Spleen (tissue), 11 donors: ENCODE measurements around the gene TMEM141. TPM values are rescaled to one million over a fixed set of nuclear protein-coding genes. Genes with fewer than 3 reads are reported as not detected.

Source experiments
- DNase-seq: peaks from one replicate; pipeline ENCODE4 v3.0.0-alpha.2; 2020
- H3K27ac ChIP-seq, 8 donors: fragments of 200-600 bp; sonication (generic) in 7 of 8; 1 replicate in 4 of 8; 2 replicates in 4 of 8; pipeline versions ENCODE4 v1.5.0 to v1.8.0; 2016 to 2021; ENCODE audit warnings: inconsistent platforms in 4 of 8, mild to moderate bottlenecking in 4 of 8, moderate library complexity in 1 of 8
- H3K27me3 ChIP-seq, 7 donors: fragments of 200-600 bp; sonication (generic) in 6 of 7; replicated peaks in 1 of 7; 1 replicate in 4 of 7; 2 replicates in 3 of 7; pipeline versions ENCODE4 v1.5.0 to v1.8.0; 2016 to 2021; ENCODE audit warnings: inconsistent platforms in 3 of 7, mild to moderate bottlenecking in 1 of 7
- H3K36me3 ChIP-seq, 6 donors: fragments of 200-600 bp; sonication (generic) in 5 of 6; 1 replicate in 4 of 6; 2 replicates in 2 of 6; pipeline versions ENCODE4 v1.5.0 to v1.8.0; 2016 to 2021; ENCODE audit warnings: inconsistent platforms in 2 of 6
- H3K4me1 ChIP-seq, 6 donors: fragments of 200-600 bp; sonication (generic) in 5 of 6; 1 replicate in 3 of 6; 2 replicates in 3 of 6; pipeline versions ENCODE4 v1.5.0 to v1.8.0; 2016 to 2021; ENCODE audit warnings: inconsistent platforms in 3 of 6
- H3K4me3 ChIP-seq, 8 donors: fragments of 200-600 bp; sonication (generic) in 7 of 8; 1 replicate in 4 of 8; 2 replicates in 4 of 8; pipeline versions ENCODE4 v1.5.0 to v1.8.0; 2016 to 2021; ENCODE audit warnings: inconsistent platforms in 4 of 8, mild to moderate bottlenecking in 4 of 8, moderate library complexity in 2 of 8
- H3K9me3 ChIP-seq, 8 donors: fragments of 200-600 bp; sonication (generic) in 7 of 8; 1 replicate in 4 of 8; 2 replicates in 4 of 8; pipeline versions ENCODE4 v1.5.0 to v1.8.0; 2016 to 2021; ENCODE audit warnings: inconsistent platforms in 4 of 8
- CTCF ChIP-seq, 11 experiments: fragments of 200-600 bp in 7 of 11; fragments of 450-650 bp in 4 of 11; sonication (generic) in 4 of 11; IDR thresholded peaks in 8 of 11; conservative IDR thresholded peaks in 3 of 11; 1 replicate in 7 of 11; 2 replicates in 4 of 11; pipeline versions ENCODE4 v1.4.0 to v1.8.0; 2016 to 2021; ENCODE audit warnings: antibody characterized with exemption in 11 of 11, inconsistent platforms in 4 of 11, mild to moderate bottlenecking in 1 of 11
- POLR2A ChIP-seq, 3 donors: fragments of 450-650 bp; IDR thresholded peaks; one replicate each; pipeline ENCODE4 v1.5.1; 2017; ENCODE audit warnings: antibody characterized with exemption in 3 of 3, mild to moderate bottlenecking in 1 of 3
- POLR2AphosphoS5 ChIP-seq, 3 donors: sonication (generic); formaldehyde crosslinking; IDR thresholded peaks; one replicate each; pipeline ENCODE4 v1.5.1; 2017; ENCODE audit warnings: antibody characterized with exemption in 3 of 3
- WGBS, 5 donors: extraction: QIAGEN DNeasy Blood & Tissue Kit in 3 of 5; methylation state at CpG; one replicate each; pipeline versions ENCODE4 v1.1.5 to v1.1.7; 2013 to 2018; 5-methylcytosine and 5-hydroxymethylcytosine counted together
- intact Hi-C: fragments of 100-400 bp; cut with DNase I; formaldehyde crosslinking; loops from one replicate; pipeline ENCODE4 v1.15.0; 2023; ENCODE audit warnings: low total_unique reads
- polyA plus RNA-seq, 3 donors: library from polyadenylated mRNA; stranded (reverse); fragments of 200-250 nt; gene quantifications; one replicate each; pipeline ENCODE4 v1.2.1, GENCODE V29; 2013
- total RNA-seq, 7 donors: library from RNA; depleted of rRNA in 3 of 7; stranded (reverse); fragments of >200 nt in 3 of 7; fragmentation: NEBNext Ultra II Directional in 4 of 7; extraction: Animal tissue kit (Norgen Biotek cat#: 25700) in 4 of 7; gene quantifications; one replicate each; pipeline versions ENCODE4 v1.1.0 to v1.2.1, GENCODE V29; 2016 to 2021
- donor health status: healthy with polysubstance abuse.
- donor health status: DM: no; HTN: no; CAD: no; lungs with moderate emphysema.
- donor health status: DM: no; HTN: no; CAD: no.
- donor health status: Bipolar disorder and iron deficiency.
- donor health status: healthy.
- donor health status: DM: no; HTN: no; CAD: no.
- donor health status: DM: yes; HTN: yes; CAD: no.

TMEM141 gene
- total and polyA plus RNA-seq, 10 donors, result 32.1 to 92.8 (median 45.7) TPM

- Histone ChIP-seq H3K4me3 (peak overlapping the region; percentile 88 to 100 (median 98)), H3K4me1 (peaks cover 33 to 73% (median 47%) of the 10 kb centered on the region in 6 donors), H3K27me3 (no peaks in the 10 kb centered on the region), H3K36me3 (peaks cover 0 to 63% (median 2%) of the 10 kb centered on the region in 6 donors), H3K27ac (peak overlapping the region; percentile 38 to 95 (median 93)), H3K9me3 (no peaks in the 10 kb centered on the region)
- no peak for TF ChIP-seq POLR2AphosphoS5 (IDR thresholded peaks at IDR 0.05)
- TF ChIP-seq CTCF (IDR thresholded peaks at IDR 0.05 in 8 of 11, conservative IDR thresholded peaks at IDR 0.05 in 3 of 11), result no peak
- no peak for TF ChIP-seq POLR2A (IDR thresholded peaks at IDR 0.05)
- intact Hi-C loops, result no loop called here
- DNase-seq, result peak; percentile 88
- WGBS, 5 donors, result 0 to 2% (median 0%) methylated on average over 29 to 93 of the region's 93 CpGs
Measured at GRCh38 chr9:136808075-136808805, 17.1 kb downstream of the TMEM141 start.

GRCh38 chr9:136808806-136809158, 17.6 kb downstream of the TMEM141 start:
- TF ChIP-seq POLR2AphosphoS5 (IDR thresholded peaks at IDR 0.05) (no peak), CTCF (IDR thresholded peaks at IDR 0.05 in 8 of 11, conservative IDR thresholded peaks at IDR 0.05 in 3 of 11) (no peak), POLR2A (IDR thresholded peaks at IDR 0.05) (no peak)
- intact Hi-C loops, result no loop called here
- Histone ChIP-seq H3K4me3 (peak overlapping the region; percentile 88 to 100 (median 98)), H3K4me1 (peaks cover 33 to 75% (median 48%) of the 10 kb centered on the region in 6 donors), H3K9me3 (no peaks in the 10 kb centered on the region), H3K36me3 (peaks cover 0 to 67% (median 2%) of the 10 kb centered on the region in 6 donors), H3K27me3 (no peaks in the 10 kb centered on the region), H3K27ac (peak overlapping the region in 6 of 8 donors; percentile 93 to 95 (median 94))
- 4 to 7% (median 5%) methylated on average over 14 of the region's 14 CpGs for WGBS, 5 donors
- no peak for DNase-seq

GRCh38 chr9:136814725-136815421, 23.7 kb downstream of the TMEM141 start:
- H3K4me3 ChIP-seq, result no peak overlapping the region
- H3K27ac ChIP-seq, result no peak overlapping the region
- no peak for TF ChIP-seq POLR2A (IDR thresholded peaks at IDR 0.05)
- no peak for TF ChIP-seq CTCF (IDR thresholded peaks at IDR 0.05 in 8 of 11, conservative IDR thresholded peaks at IDR 0.05 in 3 of 11)
- no peak for TF ChIP-seq POLR2AphosphoS5 (IDR thresholded peaks at IDR 0.05)
- H3K36me3 ChIP-seq, result peaks cover 0 to 73% (median 2%) of the 10 kb centered on the region in 6 donors
- intact Hi-C loops, result no loop called here
- H3K27me3 ChIP-seq, result no peaks in the 10 kb centered on the region
- no peaks in the 10 kb centered on the region for H3K9me3 ChIP-seq
- WGBS, 5 donors, result 92 to 95% (median 92%) methylated on average over 13 of the region's 13 CpGs
- H3K4me1 ChIP-seq, result peaks cover 8 to 58% (median 24%) of the 10 kb centered on the region in 6 donors
- DNase-seq, result no peak

- Histone ChIP-seq H3K4me3 (no peak overlapping the region), H3K27me3 (no peaks in the 10 kb centered on the region), H3K9me3 (no peaks in the 10 kb centered on the region), H3K4me1 (peaks cover 2 to 57% (median 20%) of the 10 kb centered on the region in 6 donors), H3K36me3 (peaks cover 0 to 68% (median 2%) of the 10 kb centered on the region in 6 donors), H3K27ac (no peak overlapping the region)
- DNase-seq, result no peak
- intact Hi-C loops, result no loop called here
- TF ChIP-seq CTCF (IDR thresholded peaks at IDR 0.05 in 8 of 11, conservative IDR thresholded peaks at IDR 0.05 in 3 of 11) (no peak), POLR2A (IDR thresholded peaks at IDR 0.05) (no peak), POLR2AphosphoS5 (IDR thresholded peaks at IDR 0.05) (no peak)
- WGBS, 5 donors, result 0 to 56% (median 0%) methylated on average over 1 of the region's 1 CpG
Measured at GRCh38 chr9:136815422-136815782, 24.3 kb downstream of the TMEM141 start.
